Measurements from ENCODE around the gene ODAD3.
"Not testable (repeated sequence)": the region's sequence is repeated elsewhere in the genome, so short reads cannot be mapped to it uniquely, and the experiment has no call there.

ODAD3 gene

DNA sequence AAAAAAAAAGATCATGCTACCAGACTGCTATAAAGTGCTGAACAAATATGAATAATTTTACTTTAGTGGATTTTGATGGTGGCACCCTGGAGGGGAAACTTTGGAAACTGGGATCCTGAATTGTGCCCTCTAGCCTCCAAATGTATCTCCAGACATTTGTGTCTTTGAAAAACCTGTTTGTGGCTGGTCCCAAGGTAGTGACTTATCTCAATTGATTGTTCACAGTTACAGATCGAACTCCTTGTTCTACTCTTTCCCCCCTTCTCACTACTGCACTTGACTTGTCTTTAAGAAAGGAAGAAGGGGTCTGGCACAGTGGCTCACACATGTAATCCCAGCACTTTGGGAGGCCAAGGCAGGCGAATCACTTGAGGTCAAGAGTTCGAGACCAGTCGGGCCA is 26.3 kb downstream of the ODAD3 start:
- no peak for DNase-seq

DNA sequence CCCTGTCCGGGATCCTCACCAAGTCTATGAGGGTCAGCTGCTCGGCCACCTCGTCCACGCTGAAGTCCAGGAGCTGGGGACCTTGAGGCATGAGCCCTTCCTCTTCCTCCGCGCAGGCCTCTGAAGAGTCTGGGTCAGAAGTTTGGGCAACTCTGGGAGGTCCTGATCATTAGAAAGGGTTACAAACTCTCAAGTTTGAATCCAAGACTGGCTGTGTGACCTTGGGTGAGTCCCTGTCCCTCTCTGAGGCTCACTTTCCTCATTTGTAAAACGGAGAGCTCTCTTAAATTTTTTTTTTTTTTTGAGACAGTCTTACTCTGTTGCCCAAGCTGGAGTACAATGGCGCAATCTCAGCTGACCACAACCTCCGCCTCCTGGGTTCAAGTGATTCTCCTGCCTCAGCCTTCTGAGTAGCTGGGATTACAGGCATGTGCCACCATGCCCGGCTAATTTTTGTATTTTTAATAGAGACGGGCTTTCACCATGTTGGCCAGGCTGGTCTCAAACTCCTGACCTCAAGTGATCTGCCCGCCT is 28.2 kb downstream of the ODAD3 start:
- not testable (repeated sequence) for DNase-seq

DNA sequence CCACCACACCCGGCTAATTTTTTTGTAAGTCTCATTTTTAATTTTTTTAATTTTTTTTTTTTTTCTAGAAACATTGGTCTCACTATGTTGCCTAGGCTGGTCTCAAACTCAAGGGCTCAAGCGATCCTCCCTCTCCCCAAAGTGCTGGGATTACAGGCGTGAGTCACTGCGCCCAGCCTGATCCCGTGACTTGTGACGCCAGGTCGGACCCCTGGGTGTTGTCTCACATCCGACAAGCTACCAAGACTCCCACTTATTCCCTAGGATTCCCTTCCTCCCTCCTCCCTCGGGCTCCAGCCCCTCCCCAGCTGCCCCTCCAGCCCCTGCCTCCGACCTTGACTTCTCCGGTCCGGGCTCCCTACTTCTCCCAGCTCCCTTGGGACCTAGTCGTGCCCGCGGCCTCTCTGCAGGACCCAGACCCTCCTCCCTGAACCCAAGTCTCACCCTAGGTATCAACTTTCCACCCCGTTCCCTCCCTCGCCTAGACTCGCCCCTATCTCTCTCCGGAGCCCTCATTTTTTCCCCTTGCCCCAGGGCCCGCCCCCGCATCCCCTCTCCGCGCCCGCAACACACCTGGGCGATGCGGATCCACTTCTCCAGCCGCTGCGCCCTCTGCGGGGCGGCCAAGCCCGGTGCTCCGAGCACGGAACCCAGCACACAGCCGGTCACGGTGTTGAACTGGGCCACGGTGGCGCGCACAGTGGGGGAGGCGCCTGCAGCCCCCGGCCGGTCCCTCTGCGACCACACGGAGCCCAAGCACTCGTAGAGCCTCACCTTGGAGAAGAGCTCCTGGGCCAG is 28.9 kb downstream of the ODAD3 start:
- DNase-seq: peak in 2 of 56 donors; percentile 4 to 16

DNA sequence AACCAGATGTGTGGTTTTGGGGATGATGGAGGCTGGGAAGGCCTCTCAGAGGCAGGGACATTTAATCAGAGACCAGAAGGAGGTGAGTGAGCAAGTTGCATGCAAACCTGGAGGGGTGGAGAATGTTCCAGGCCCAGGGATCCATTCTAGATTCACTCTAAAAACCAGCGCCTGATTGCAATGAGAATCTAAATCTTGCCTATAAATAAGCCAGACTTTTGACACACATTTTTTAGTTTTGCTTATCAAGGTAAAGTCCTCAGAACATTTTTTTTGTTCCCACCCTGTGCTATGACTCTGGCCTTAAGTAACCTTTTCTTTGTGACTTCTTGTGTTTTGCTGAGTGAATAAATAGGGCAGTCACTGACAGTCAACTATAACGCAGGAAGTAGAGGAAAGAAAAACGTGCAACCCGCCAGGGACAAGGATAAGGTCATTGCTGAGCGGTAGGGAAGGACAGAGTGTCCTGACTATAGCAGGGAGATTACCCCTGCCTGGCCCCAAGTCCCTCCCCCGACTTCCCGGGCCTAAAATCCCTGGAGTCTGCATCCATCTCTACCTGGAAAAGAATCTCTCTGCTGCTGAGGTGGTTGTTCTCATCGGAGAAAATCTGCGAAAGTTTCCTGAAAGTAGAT is 30.2 kb downstream of the ODAD3 start:
- no peak for DNase-seq

DNA sequence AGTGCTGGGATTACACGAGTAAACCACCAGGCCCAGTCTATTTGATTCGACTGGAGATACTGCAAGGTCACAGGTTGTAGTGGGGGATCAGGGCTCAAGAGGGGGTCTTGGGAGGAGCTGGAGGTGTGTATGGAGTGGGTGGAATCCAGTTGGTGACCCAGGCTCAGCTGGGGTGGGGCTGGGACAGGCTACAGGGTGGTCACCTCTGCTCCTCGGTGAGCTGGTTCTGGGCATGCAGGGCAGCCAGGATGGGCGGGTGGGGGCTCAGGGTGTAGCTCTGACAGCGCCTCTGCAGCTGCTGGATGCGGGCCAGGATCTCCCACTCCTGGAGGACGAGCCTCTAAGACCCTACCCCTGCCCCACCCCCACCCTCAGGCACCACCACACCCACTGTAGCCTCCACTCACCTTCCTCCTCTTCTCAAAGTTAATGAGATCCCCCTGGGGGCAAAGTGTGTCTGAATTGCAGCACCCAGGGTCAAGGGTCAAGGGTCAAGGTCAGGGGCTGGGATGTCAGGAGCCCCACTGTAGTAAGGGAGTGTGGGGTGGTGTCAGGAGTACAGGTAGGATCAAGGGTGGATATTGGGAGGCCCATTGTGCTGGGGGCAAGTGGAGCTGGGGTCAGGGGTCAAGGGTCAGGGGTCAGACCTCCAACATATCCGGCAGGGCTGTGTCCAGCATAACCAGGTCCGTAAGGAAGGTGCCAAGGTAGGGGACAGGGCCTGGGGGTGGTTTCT is 32.9 kb downstream of the ODAD3 start:
- DNase-seq: no peak

DNA sequence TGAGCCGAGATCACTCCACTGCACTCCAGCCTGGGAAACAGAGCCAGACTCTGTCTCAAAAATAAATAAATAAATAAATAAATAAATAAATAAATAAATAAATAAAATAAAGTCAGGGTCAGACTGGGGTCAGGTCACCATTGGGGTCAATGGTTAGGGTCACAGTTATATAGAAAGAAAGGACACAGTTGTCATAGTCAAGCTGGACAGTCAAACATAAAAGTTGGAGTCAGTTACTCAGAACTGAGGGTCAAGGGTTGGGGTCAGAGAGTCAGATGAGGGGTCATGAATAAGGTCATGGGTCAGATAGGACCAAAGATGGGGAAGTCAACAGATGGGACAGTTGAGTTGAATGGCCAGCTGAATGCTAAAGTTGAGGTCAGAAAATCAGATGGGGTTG is 34.1 kb downstream of the ODAD3 start:
- DNase-seq: no peak

DNA sequence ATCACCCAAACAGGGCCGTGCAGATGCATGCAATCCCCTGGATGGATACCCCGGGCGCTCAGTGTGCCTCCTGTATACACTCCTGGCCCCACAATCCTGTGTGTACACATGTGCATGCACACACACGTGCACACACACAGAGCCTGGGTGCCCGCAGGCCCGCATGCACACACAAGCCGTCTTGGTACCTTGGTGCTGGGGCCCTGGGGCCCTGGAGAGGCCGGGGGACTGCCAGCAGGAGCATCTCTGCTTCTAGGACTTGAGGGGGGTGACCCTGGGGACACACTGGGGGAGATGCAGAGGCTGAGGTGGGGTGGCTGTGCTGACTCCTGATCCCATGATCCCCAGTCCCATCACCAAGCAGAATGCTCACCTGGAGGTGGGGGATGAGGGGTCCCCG is 35.3 kb downstream of the ODAD3 start:
- DNase-seq: no peak

DNA sequence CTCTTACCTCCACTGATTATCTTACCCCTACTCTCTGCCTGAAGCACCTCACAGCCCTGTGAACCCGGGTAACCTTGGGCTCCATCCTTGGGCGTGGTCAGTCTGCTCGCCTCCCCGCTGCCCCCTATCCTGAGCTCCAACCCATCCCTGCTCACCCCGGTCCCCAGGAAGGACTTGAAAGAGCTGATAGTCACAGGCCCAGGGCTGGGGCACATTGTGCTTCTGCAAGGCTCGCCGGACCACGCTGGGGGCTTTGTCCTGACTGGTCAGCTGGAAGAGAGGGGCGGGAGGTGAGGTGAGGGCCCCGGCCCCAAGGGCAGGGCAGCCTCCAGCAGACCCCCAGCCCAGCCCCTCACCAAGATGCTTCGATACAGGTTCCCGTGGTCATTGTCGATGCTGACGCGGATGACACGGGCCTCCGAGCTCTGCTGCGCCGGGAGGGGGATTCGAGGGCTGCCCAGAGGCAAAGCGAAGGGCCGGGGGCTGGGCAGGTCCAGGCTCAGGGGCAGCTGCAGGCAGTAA is 37.8 kb downstream of the ODAD3 start:
- DNase-seq: no peak

DNA sequence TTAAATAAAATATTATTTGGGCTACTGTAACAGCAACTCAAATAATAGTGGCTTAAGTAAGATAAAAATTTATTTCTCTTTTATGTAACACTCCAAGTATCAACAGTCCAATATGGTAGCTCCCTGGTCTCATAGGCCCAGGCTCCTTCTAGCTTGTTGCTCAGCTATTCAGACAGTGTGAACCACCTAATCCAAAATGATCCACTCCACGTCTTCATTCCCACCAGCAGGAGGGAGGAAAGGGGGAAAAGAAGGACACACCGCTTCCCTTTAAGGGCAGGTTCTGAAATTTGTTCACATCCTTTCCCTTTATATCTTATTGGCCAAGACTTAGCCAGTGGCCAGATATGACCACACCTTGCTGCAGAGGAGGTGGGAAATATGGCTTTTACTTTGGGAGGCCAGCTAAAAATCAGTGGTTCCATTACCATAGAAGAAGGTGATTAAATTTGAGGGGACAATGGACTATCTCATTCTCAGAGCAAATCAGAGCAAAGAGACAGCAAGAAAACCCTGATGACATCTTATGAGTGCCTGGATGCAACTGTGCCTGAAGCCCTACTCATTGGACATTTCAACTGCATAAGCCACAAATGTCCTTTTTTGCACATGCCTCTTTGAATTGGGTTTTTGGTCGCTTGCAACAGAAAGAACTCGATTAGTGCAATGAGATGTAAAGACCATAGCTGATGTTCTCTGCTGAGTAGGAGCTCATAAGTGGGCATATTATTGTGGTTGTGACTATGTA is 43.8 kb downstream of the ODAD3 start:
- no peak for DNase-seq

DNA sequence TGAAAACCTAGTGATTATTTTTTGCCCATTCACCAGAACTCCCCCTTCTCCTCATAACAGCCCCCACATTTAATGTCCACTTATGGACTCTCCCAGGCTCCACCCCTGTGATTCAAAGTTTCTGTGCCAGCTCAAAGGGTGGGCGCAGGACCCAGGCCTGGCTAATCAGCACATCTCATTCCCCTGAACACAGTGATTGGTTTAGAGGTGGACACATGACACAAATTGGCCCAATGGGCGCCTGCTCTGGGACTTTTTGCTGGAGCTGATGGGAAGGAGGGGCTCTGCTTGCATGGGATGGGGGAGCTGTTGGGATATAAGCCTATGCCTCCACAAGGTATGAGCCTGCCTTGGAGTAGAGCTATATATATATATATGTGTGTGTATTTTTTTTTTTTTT is 44.6 kb downstream of the ODAD3 start:
- no peak for DNase-seq

DNA sequence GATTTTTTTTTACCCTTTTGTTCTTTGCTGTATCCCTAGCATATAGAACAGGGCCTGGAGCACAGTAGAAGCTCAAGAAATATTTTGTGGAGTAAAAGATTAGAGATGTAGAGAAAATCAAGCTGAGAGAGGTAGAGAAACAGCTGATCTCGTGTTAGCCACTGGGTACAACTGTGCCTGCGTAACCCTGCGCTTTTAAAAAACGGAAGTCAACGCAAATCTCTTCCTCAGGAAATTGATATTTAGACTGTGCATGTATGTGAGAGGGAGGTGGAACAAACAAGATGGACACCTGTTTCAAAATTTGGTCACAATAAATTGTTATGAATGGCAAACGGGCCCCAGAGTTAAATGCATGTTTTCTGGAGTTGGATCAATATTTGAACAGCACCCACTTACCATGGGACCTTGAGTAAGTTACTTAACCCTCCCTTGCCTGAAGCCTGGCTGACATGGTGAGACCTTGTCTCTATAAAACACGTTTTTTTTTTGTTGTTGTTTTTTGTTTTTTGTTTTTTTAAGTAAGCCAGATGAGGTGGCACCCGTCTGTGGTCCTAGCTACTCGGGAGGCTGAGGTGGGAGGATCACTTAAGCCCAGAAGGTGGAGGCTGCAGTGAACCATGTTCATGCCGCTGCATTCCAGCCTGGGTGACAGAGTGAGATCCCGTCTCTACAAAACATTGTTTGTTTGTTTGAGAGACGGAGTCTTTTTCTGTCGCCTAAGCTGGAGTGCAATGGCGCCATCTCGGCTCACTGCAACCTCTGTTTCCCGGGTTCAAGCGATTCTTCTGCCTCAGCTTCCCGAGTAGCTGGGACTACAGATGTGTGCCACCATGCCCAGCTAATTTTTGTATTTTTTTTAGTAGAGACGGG is 47.5 kb downstream of the ODAD3 start:
- no peak for DNase-seq

DNA sequence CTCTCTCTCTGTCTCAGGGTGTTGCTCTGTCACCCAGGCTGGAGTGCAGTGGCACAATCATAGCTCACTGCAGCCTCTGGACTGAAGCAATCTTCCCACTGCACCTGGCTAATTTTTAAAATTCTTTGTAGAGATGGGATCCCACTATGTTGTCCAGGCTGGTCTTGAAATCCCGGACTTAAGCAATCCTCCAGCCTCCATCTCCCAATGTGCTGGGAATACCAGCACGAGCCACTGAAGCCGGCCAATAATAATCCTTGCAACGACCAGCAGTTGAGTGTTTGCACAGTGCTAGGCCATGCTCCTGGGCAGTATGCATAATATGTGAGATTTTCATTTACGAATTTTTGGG is 50.2 kb downstream of the ODAD3 start:
- DNase-seq: no peak

DNA sequence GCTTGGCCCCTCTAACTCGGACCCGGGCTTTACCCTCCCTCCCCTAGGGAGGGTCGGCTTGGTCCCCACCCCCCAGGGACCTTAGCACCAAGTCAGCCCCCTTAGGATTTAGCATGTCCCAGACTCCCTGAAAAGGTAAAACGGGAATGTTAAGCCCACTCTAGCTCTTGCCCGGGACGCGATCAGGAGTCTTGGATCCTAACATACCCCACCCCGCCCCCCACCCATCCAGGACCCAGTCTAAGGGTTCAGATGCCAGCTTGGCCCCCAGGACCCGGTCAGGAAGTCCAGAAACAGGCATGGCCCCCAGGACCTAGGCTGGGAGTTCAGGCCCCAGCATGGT is 51.2 kb downstream of the ODAD3 start:
- DNase-seq: no peak

DNA sequence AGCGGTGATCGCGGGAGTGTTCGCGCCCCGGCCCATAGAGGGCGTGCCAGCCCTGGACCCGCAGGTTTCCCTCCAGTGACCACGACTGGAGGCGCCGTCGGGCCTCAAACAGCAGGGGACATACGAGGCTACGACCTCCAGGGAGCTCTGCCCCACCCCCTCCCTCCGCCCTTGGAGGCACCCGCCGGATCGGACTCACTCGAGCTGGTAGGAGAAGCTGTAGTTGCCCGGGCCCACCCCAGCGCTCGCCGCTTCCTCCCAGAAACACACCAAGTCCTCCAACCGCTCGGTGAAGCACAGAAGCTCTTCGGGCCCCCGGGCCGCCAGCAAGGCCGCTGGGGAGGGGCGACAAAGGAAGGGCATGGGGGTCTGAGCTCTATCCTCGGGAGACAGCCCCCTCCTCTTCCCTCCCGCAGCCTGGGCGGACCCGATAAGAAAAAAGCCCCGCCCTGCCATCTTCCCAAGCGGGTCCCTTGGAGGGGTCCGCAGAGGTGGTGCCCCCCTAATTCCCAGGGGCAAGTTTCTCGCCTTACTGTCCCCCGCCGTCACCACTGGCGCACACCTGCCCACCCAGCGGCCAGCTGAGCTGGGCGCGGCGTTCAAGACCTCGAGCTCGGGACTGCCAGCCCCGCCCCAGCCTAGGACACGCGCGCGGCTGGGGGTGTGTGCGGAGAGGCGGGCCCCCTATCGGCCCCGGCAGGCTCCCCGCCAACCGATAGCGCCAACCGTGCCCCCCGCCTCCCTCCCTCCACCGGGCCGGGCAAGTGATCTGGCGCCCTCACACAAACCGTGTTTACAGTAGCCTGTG is 51.8 kb downstream of the ODAD3 start:
- peak in 2 of 56 donors; percentile 8 to 32 for DNase-seq

DNA sequence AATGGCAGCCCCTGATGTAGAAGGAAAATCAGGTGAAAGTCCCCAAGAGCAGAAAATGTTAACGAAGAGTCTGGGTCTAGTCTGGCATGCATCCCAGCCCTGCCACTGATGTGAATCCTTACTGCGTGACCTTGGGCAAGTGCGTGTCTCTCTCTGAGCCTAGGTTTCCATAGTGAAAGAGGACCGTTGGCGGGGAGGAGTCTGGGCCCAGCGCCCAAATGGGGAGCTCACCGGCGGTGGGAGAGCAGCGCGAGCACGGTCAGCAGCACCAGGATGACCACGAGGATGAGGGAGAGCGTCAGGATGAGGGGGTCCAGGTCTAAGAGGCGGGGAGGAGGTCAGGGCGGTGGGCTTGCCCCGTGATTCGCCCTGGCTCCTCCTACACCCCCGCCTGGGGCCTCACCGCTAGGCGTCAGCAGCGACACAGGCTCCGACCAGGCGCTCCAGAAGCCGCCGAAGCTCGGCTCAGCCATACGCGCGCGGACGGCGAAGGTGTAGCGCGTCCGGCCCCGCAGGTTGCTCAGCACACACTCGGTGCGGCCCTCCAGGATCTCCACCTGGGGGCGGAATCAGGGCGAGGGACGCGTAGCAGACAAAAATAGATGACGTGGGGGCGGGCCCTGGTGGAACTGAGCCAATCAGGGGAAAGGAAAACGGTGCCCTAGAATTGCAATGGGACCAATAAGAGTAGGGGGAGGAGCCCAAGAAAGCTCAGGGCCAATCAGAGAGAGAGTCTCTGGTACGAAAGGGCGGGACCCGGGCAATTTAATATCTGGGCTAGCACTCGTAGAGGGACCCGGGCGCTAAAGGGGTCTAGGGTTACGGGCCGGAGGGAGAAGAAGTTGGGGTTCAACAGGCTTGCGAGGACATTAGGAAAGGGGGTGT is 54.0 kb downstream of the ODAD3 start:
- DNase-seq: peak; percentile 43 to 97 (median 89)

DNA sequence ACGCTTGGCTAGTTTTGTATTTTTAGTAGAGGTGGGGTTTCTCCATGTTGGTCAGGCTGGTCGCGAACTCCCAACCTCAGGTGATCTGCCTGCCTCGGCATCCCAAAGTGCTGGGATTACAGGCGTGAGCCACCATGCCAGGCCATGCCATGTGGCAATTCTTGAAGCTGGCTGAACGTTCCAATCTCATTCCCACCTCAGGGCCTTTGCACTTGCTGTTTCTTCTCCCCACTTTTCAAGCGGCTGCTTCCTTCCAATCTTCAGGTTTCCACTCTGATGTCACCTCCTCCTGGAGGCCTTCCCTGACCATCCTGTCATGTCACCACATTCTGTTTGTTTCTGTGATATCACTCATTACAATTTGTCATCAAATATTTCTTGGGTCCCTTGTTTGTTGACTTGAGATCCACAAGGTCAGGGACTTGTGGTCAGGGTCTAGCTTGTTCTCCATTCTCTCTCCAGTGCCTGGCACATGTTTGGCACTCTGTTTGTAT is 55.0 kb downstream of the ODAD3 start:
- DNase-seq: no peak

DNA sequence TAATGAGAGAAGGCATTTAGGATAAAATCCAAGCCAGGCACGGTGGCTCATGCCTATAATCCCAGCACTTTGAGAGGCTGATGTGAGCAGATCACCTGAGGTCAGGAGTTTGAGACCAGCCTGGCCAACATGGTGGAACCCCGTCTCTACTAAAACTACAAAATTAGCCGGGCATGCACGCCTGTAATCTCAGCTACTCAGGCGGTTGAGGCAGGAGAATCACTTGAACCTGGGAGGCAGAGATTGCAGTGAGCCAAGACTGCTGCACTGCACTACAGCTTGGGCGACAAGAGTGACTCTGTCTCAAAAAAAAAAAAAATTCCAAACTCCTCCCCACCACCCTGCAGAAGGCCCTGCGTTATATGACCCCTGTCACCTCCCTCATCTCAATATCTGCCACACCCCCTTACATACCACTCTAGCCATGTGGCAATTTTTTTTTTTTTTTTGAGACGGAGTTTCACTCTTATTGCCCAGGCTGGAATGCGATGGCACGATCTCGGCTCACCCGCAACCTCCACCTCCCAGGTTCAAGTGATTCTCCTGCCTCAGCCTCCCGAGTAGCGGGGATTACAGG is 55.6 kb downstream of the ODAD3 start:
- DNase-seq: not testable (repeated sequence)

Measured in nucleus accumbens (tissue), 56 donors.